Ovary (tissue), 9 donors: ENCODE measurements around the gene FARP1. TPM values are rescaled to one million over a fixed set of nuclear protein-coding genes. Genes with fewer than 3 reads are reported as not detected.

ENCODE experiments used
- DNase-seq, 5 donors: peaks; one replicate each; pipeline ENCODE4 v3.0.0-alpha.2; 2019 to 2020
- H3K27ac ChIP-seq, 2 donors: fragments of 200-600 bp; one replicate each; pipeline versions ENCODE4 v1.5.1 to v1.8.0; 2019 to 2022
- H3K27me3 ChIP-seq: fragments of 200-600 bp; one replicate; pipeline ENCODE4 v1.8.0; 2022
- H3K36me3 ChIP-seq: fragments of 200-600 bp; sonication (generic); one replicate; pipeline ENCODE4 v1.5.1; 2019
- H3K4me1 ChIP-seq: one replicate; pipeline ENCODE4 v1.8.1; 2013; ENCODE audit warnings: mild to moderate bottlenecking, moderate library complexity; ENCODE audit not compliant: insufficient read depth
- H3K4me3 ChIP-seq: fragments of 200-600 bp; sonication (generic); one replicate; pipeline ENCODE4 v1.5.1; 2017
- H3K9me3 ChIP-seq, 2 donors: fragments of 200-600 bp in 1 of 2; sonication (generic) in 1 of 2; one replicate each; pipeline versions ENCODE4 v1.5.1 to v1.8.1; 2013 to 2019; ENCODE audit warnings: mild to moderate bottlenecking in 1 of 2, moderate library complexity in 1 of 2
- EP300 ChIP-seq: sonication (generic); formaldehyde crosslinking; IDR thresholded peaks from one replicate; pipeline ENCODE4 v1.6.1; 2017; ENCODE audit warnings: antibody characterized with exemption
- POLR2A ChIP-seq: fragments of 450-650 bp; IDR thresholded peaks from one replicate; pipeline ENCODE4 v1.6.1; 2017; ENCODE audit warnings: antibody characterized with exemption, mild to moderate bottlenecking, moderate library complexity
- WGBS, 3 donors: extraction: QIAGEN DNeasy Blood & Tissue Kit in 1 of 3; methylation state at CpG; one replicate each; pipeline versions ENCODE4 v1.1.5 to v1.1.7; 2013 to 2017; 5-methylcytosine and 5-hydroxymethylcytosine counted together
- intact Hi-C, 4 donors: fragments of 100-400 bp; cut with DNase I; formaldehyde crosslinking; loops; one replicate each; pipeline versions ENCODE4 v1.11.0 to v1.15.1; 2022 to 2023
- polyA plus RNA-seq, 2 donors: library from polyadenylated mRNA; stranded (reverse); fragments of 200-250 nt in 1 of 2; fragments of 350-450 nt in 1 of 2; fragmentation: Illumina TruSeq in 1 of 2; extraction: RNeasy Lipid Tissue Mini Kit (QIAGEN cat#74804) in 1 of 2; gene quantifications; one replicate each; pipeline ENCODE4 v1.2.3, GENCODE V29; 2013 to 2014
- total RNA-seq, 7 donors: library from RNA; depleted of rRNA in 2 of 7; stranded (reverse); fragments of >200 nt in 2 of 7; fragmentation: NEBNext Ultra II Directional in 3 of 7; extraction: Animal tissue kit (Norgen Biotek cat#: 25700) in 3 of 7; gene quantifications; one replicate each; pipeline versions ENCODE4 v1.1.0 to v1.2.4, GENCODE V29; 2016 to 2023
- TF ChIP-seq, protein P1 (sequence below), 3 donors: fragments of 450-650 bp in 2 of 3; fragments of 200-600 bp in 1 of 3; IDR thresholded peaks; one replicate each; pipeline versions ENCODE4 v1.5.1 to v1.8.0; 2016 to 2022; ENCODE audit warnings: antibody characterized with exemption in 3 of 3, mild to moderate bottlenecking in 1 of 3
- donor health status: DM: no; HTN: no; CAD: no; lungs with moderate emphysema.
- donor health status: DM: no; HTN: no; CAD: no.
- donor health status: Bipolar disorder and iron deficiency.
- donor health status: DM: yes; HTN: yes; CAD: no.
- donor health status: DM: no; HTN: no; CAD: no.
- donor health status: DM: yes; HTN: yes; CAD: no.

Gene FARP1
- total and polyA plus RNA-seq, 9 donors = 10.2 to 90.1 (median 35.6) TPM

DNA sequence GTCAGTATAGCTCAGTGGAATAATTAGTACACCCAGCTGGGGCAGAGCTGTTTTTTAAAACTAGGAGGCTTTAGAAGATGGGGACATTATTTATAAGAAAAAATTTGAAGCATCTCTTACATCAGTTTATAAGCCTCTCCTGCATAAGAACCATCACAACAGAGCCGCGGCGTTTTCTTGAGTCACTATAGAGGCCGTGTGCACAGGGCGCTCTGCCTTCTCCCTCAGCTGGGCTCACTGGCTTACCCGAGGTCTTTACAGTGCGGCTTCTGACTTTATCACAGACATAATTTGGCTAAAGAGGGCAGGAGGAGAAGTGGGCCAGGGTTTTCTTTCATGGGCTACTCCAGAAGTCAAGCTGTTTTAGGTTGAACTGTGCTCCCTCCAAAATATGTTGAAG is 169.7 kb downstream of the FARP1 start:
- Histone ChIP-seq H3K36me3 (no peaks in the 10 kb centered on the region), H3K4me1 (peaks cover 3% of the 10 kb centered on the region), H3K4me3 (no peak overlapping the region), H3K27ac (no peak overlapping the region), H3K27me3 (no peaks in the 10 kb centered on the region), H3K9me3 (no peaks in the 10 kb centered on the region)
- 89 to 92% (median 90%) methylated on average over 7 of the region's 7 CpGs for WGBS, 3 donors
- no peak for DNase-seq
- intact Hi-C loops = no loop called here
- no peak for TF ChIP-seq POLR2A
- TF ChIP-seq, protein P1, sequence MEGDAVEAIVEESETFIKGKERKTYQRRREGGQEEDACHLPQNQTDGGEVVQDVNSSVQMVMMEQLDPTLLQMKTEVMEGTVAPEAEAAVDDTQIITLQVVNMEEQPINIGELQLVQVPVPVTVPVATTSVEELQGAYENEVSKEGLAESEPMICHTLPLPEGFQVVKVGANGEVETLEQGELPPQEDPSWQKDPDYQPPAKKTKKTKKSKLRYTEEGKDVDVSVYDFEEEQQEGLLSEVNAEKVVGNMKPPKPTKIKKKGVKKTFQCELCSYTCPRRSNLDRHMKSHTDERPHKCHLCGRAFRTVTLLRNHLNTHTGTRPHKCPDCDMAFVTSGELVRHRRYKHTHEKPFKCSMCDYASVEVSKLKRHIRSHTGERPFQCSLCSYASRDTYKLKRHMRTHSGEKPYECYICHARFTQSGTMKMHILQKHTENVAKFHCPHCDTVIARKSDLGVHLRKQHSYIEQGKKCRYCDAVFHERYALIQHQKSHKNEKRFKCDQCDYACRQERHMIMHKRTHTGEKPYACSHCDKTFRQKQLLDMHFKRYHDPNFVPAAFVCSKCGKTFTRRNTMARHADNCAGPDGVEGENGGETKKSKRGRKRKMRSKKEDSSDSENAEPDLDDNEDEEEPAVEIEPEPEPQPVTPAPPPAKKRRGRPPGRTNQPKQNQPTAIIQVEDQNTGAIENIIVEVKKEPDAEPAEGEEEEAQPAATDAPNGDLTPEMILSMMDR (IDR thresholded peaks at IDR 0.05) = no peak
- no peak for TF ChIP-seq EP300

DNA sequence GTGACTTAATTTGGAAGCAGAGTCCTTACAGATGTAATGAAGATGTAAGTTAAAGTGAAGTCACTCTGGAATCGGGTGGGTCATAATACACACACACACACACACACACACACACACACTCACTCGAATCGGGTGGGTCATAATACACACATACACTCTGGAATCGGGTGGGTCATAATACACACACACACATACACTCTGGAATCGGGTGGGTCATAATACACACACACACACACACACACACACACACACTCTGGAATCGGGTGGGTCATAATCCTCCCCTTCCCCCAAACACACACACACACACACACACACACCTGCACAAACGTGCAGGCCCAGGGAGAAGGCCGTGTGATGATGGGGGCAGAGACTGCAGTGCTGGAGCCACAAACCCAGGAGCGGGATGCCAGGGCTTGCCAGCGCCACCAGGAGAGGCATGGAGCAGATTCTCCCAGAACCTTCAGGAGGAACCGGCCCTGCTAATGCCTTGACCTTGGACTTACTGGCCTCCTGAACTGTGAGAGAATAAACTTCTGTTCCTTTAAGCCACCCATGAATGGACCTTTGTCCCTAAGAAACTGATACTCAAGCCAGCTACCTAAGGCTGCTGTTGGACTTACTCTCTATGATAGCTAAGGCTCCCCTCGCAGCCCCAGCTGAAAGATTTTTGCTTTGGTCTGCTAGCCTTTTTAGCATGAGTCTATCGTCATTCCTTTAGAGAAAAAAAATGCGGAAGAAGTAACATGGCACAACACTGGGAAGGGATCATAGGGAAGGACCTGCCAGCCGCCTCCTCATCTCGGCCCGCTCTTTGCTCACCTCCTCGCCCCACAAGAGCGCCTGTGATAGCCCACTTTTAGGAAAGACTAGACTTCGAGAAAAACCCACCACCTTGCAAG is 170.4 kb downstream of the FARP1 start:
- no peak overlapping the region for H3K4me3 ChIP-seq
- TF ChIP-seq POLR2A = no peak
- TF ChIP-seq, protein P1 (IDR thresholded peaks at IDR 0.05) = no peak
- no peak for TF ChIP-seq EP300
- no peak overlapping the region for H3K27ac ChIP-seq
- DNase-seq = no peak
- H3K9me3 ChIP-seq = no peaks in the 10 kb centered on the region
- no peaks in the 10 kb centered on the region for H3K36me3 ChIP-seq
- no peaks in the 10 kb centered on the region for H3K27me3 ChIP-seq
- 85 to 88% (median 86%) methylated on average over 20 of the region's 20 CpGs for WGBS, 3 donors
- intact Hi-C loops = no loop called here
- H3K4me1 ChIP-seq = peaks cover 1% of the 10 kb centered on the region

DNA sequence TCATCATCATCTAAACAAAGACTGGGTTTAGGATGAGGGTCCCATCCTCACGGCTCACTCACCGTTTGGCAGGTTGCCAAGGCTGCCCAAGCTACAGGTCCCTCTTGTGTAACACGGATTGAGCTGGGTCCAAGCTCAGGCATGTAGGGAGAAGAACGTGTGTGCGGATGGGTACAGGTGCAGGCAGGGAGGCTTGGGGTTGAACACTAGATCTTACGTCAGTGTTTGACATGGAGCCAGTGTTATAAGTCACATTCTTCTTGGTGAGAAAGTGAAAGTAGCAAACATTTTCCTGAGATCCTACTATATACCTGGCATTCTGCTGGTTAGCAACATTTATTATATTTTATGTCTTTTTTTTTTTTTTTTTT is 171.0 kb downstream of the FARP1 start:
- Histone ChIP-seq H3K4me1 (no peaks in the 10 kb centered on the region), H3K27ac (no peak overlapping the region), H3K36me3 (no peaks in the 10 kb centered on the region), H3K4me3 (no peak overlapping the region), H3K9me3 (no peaks in the 10 kb centered on the region), H3K27me3 (no peaks in the 10 kb centered on the region)
- intact Hi-C loops = no loop called here
- TF ChIP-seq POLR2A (no peak), EP300 (no peak)
- TF ChIP-seq, protein P1 (IDR thresholded peaks at IDR 0.05) = no peak
- DNase-seq = peak in 2 of 5 donors; percentile 31 to 36
- 74 to 89% (median 87%) methylated on average over 6 of the region's 6 CpGs for WGBS, 3 donors

DNA sequence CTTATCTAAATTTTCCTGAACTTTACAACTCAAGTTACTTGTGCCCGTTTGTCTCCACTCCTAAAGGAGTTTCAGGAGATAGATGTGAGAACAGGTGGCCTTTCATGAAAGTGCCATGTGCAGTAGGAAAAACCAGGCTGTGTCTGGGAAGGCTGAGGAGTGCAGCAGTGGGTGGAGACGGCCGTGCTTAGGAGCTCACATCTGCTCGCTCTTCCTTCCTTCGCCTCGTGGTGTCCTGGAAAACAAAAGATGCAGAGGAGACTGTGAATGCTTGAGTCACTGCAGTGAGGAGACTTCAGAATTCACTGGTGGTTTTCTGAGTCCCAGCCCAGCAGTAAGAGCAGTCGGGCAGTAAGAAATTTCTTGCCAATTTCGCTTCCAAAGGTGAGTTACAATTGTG is 172.6 kb downstream of the FARP1 start:
- no peaks in the 10 kb centered on the region for H3K9me3 ChIP-seq
- intact Hi-C loops = no loop called here
- 62 to 74% (median 73%) methylated on average over 8 of the region's 8 CpGs for WGBS, 3 donors
- no peak overlapping the region for H3K27ac ChIP-seq
- no peaks in the 10 kb centered on the region for H3K4me1 ChIP-seq
- no peak overlapping the region for H3K4me3 ChIP-seq
- DNase-seq = no peak
- H3K36me3 ChIP-seq = no peaks in the 10 kb centered on the region
- H3K27me3 ChIP-seq = no peaks in the 10 kb centered on the region
- no peak for TF ChIP-seq EP300
- no peak for TF ChIP-seq POLR2A
- TF ChIP-seq, protein P1 (IDR thresholded peaks at IDR 0.05) = no peak
